Cardiac fibroblast (primary cell): ENCODE measurements around the gene AFF1.

Source experiments
- DNase-seq, 2 donors: peaks; one replicate each; pipeline versions ENCODE4 v3.0.0 to v3.0.0-alpha.2; 2010; ENCODE audit warnings: low read depth in 2 of 2
- H3K4me3 ChIP-seq, 2 donors: replicated peaks in 1 of 2; 1 replicate in 1 of 2; 2 replicates in 1 of 2; pipeline ENCODE4 v1.5.1; 2011; ENCODE audit warnings: low read depth in 2 of 2, low read length in 2 of 2, mild to moderate bottlenecking in 2 of 2, moderate library complexity in 1 of 2
- TF ChIP-seq, protein P1 (sequence below): IDR thresholded peaks from one replicate; pipeline ENCODE4 v1.5.1; 2011; ENCODE audit warnings: low read depth, mild to moderate bottlenecking, low read length, inconsistent platforms

Gene AFF1

DNA sequence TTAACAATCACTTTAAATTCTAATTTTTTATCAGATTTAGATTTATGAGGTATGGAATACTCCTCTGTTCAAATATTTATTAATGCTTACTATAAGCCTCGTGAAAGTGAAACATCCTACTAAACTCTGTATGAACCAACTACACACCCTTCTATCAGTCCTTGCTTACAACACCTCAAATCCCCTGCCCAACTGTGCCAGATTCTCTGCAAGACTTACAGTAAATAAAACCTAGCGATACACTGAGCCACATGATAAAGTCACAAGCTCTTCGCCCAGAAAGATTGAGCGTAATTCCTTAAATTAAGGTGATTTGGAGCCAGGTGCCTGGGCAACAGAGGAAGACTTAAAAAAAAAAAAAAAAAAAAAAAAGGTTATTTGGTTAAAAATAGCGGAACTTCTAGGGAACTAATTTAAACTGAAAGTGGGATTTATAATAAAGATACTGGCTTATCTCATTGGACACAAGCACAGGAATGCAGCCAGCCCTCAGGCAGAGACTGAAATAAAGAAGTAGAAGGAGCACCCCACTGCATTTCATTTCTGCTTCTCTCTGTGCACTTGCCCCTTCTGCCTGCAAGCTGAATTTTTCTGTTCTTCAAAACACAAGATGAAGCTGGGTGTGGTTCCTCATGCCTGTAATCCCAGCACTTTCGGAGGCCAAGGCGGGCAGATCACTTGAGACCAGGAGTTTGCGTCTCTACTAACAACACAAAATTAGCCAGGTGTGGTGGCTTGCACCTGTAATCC is 25.1 kb upstream of the AFF1 start:
- TF ChIP-seq, protein P1, sequence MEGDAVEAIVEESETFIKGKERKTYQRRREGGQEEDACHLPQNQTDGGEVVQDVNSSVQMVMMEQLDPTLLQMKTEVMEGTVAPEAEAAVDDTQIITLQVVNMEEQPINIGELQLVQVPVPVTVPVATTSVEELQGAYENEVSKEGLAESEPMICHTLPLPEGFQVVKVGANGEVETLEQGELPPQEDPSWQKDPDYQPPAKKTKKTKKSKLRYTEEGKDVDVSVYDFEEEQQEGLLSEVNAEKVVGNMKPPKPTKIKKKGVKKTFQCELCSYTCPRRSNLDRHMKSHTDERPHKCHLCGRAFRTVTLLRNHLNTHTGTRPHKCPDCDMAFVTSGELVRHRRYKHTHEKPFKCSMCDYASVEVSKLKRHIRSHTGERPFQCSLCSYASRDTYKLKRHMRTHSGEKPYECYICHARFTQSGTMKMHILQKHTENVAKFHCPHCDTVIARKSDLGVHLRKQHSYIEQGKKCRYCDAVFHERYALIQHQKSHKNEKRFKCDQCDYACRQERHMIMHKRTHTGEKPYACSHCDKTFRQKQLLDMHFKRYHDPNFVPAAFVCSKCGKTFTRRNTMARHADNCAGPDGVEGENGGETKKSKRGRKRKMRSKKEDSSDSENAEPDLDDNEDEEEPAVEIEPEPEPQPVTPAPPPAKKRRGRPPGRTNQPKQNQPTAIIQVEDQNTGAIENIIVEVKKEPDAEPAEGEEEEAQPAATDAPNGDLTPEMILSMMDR, result no peak
- no peak for DNase-seq
- no peak overlapping the region for H3K4me3 ChIP-seq

GRCh38 chr4:86910369-86910768 is 24.4 kb upstream of the AFF1 start:
- TF ChIP-seq, protein P1, result no peak
- no peak for DNase-seq
- H3K4me3 ChIP-seq, result no peak overlapping the region

- no peak overlapping the region for H3K4me3 ChIP-seq
- TF ChIP-seq, protein P1, result no peak
- peak; percentile 46 to 51 for DNase-seq
These were observed 23.8 kb upstream of the AFF1 start for GRCh38 chr4:86910820-86911684.

GRCh38 chr4:86916392-86916791 is 18.4 kb upstream of the AFF1 start:
- no peak for DNase-seq
- H3K4me3 ChIP-seq, result no peak overlapping the region
- TF ChIP-seq, protein P1, result no peak

DNA sequence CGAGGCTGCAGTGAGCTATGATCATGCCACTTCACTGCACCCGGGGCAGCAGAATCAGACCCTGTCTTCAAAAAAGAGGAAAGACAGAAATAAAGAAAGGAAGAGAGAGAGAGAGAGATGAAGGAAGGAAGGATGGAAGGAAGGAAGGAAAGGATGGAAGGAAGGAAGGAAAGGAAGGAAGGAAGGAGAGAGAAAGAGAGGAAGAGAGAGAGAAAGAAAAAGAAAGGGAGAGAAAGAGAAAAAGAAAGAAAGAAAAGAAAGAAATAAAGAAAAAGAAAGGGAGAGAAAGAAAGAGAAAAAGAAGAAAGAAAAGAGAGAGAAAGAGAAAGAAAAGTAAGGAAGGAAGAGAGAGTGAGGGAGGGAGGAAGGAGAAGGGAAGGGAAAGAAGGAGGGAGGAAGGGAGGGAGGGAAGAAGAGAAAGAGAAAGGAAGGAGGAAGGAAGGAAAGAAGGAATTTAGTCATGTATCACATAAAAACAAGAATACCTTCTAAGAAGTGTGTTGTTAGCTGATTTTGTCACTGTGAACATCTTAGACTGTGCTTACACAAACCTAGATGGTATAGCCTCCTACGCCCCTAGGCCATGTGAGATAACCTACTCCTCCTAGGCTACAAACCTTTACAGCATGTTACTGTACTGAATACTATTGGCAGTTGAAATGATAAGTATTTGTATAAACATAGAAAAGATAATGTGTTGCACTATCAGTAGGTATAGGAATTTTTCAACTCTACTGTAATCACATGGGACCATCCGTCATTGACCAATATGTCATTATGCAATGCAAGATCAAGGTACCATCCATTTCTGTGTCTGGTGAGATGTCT is 17.4 kb upstream of the AFF1 start:
- H3K4me3 ChIP-seq, result no peak overlapping the region
- TF ChIP-seq, protein P1, result no peak
- DNase-seq, result no peak

- TF ChIP-seq, protein P1, result no peak
- DNase-seq, result peak; percentile 59 to 86
- H3K4me3 ChIP-seq, result no peak overlapping the region
These were observed 16.2 kb upstream of the AFF1 start for GRCh38 chr4:86918539-86919072.
